ACC112 (cell line): ENCODE results near the gene HS1BP3.

Source experiments
- H2AFZ ChIP-seq: fragments of 200-600 bp; sonication (generic); one replicate; pipeline ENCODE4 v1.6.0; 2017; ENCODE audit warnings: antibody characterized with exemption, low read length; ENCODE audit not compliant: unreplicated experiment
- H3K27ac ChIP-seq: fragments of 200-600 bp; sonication (generic); 2 replicates; pipeline ENCODE4 v1.5.1; 2014; ENCODE audit warnings: low read depth, mild to moderate bottlenecking, antibody characterized with exemption, low read length, moderate library complexity
- H3K27me3 ChIP-seq: fragments of 200-600 bp; sonication (generic); 2 replicates; pipeline ENCODE4 v1.6.1; 2014; ENCODE audit warnings: mild to moderate bottlenecking, antibody characterized with exemption, low read length, moderate library complexity, mixed read lengths; ENCODE audit not compliant: insufficient read depth
- H3K36me3 ChIP-seq: fragments of 200-600 bp; sonication (generic); 2 replicates; pipeline ENCODE4 v1.6.1; 2016; ENCODE audit warnings: mild to moderate bottlenecking, antibody characterized with exemption, low read length, moderate library complexity, mixed read lengths; ENCODE audit not compliant: insufficient read depth
- H3K4me1 ChIP-seq: fragments of 200-600 bp; sonication (generic); one replicate; pipeline ENCODE4 v1.6.1; 2016; ENCODE audit warnings: low read length, mixed read lengths; ENCODE audit not compliant: insufficient read depth, unreplicated experiment, control insufficient read depth
- H3K4me3 ChIP-seq: fragments of 200-600 bp; sonication (generic); 2 replicates; pipeline ENCODE4 v1.5.1; 2014; ENCODE audit warnings: mild to moderate bottlenecking, low read depth, low read length
- H3K79me2 ChIP-seq: fragments of 200-600 bp; sonication (generic); one replicate; pipeline ENCODE4 v1.6.0; 2016; ENCODE audit warnings: low read length; ENCODE audit not compliant: control insufficient read depth, unreplicated experiment, insufficient read depth

HS1BP3 gene

DNA sequence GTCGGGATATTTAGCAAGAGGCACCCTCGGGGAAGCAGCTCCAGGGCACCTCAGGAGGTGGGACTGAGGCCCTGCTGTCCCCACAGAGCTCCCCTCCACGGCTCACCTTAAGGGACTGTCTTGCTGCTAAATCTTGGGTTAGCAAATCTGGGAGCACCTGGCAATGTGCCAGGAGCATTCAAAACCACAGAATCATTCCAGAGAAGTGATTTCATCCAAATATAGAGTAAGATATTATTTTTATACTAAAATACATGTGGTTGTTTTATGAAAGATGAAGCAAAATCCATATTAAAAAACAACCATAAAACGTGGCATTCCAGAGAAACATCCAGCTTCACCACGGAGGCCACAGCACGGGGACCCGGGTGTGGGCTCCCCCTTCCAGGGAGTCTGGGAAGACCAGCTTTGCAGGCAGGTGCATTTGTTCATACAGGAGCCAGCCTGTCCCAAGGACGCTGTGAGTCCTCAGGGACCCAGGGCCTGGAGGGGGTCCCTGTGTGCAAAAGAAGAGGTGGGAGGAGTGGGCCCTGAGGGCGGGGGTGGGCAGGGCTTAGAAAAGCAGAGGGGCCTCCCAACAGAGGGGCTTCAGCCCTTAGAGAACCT lies 16.3 kb downstream of the HS1BP3 start:
- Histone ChIP-seq H3K27me3 (no peaks in the 10 kb centered on the region), H3K4me3 (no peak overlapping the region), H3K27ac (no peak overlapping the region), H3K36me3 (peaks cover 6% of the 10 kb centered on the region; the same call in 1 of the 2 replicates), H3K79me2 (no peaks in the 10 kb centered on the region), H3K4me1 (peaks cover 16% of the 10 kb centered on the region), H2AFZ (no peak overlapping the region)

DNA sequence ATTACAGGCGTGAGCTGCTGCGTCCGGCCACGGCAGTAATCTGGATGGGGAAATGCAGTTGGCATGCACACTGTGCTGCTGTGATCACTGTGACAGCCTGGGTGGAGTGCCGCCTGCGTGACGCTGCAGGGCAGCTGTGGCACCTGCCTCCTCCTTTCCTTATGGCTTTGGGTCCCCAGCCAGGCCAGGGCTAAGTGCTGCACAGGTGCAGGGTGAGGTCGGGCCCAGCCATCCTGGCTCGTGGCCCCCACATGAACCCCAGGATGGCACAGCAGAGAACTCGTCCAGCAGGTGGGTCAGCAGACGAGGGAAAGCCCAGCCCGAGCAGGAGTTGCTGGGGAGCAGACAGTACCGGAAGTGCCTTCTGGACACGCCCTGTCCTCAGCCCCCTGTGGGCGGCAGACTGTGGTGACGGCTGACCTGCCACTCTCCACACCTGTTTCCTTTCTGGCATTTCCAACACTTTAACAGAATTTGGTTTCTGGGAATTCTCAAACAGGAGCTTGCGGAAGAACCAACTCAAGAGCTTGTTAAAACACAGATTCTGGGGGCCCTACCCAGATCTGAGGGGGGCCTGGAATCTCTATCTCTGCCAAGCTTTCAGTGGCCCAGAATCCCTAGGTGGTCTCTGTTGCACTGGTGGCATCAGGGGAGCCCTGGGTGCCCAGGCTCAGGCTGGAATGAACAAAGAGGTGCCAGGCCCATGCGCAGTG lies 16.9 kb downstream of the HS1BP3 start:
- Histone ChIP-seq H3K79me2 (no peaks in the 10 kb centered on the region), H2AFZ (no peak overlapping the region), H3K27ac (no peak overlapping the region), H3K4me3 (no peak overlapping the region), H3K36me3 (peaks cover 2% of the 10 kb centered on the region; the same call in 1 of the 2 replicates), H3K4me1 (peaks cover 16% of the 10 kb centered on the region), H3K27me3 (no peaks in the 10 kb centered on the region)

DNA sequence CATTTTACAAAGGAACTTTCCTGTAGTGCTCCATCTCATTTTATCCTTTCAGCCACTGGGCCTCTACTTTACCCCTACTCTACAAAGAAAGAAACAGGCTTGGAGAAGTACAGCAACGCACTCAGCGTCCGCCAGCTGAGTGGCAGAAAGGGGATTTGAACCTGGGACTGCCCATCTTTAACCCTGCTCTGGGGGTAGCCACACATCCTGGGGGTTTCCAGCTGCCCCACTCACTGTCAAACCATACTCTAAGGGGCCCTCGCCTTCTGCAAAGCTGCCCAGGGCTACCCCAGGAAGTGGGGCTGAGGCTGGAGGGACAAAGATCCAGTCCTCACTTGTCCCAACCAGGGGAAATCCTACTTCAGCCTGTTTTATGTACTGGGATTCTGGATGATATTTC lies 17.9 kb downstream of the HS1BP3 start:
- peaks cover 2% of the 10 kb centered on the region; the same call in 1 of the 2 replicates for H3K36me3 ChIP-seq
- no peaks in the 10 kb centered on the region for H3K27me3 ChIP-seq
- peaks cover 16% of the 10 kb centered on the region for H3K4me1 ChIP-seq
- H3K4me3 ChIP-seq = no peak overlapping the region
- no peak overlapping the region for H3K27ac ChIP-seq
- no peak overlapping the region for H2AFZ ChIP-seq
- no peaks in the 10 kb centered on the region for H3K79me2 ChIP-seq

DNA sequence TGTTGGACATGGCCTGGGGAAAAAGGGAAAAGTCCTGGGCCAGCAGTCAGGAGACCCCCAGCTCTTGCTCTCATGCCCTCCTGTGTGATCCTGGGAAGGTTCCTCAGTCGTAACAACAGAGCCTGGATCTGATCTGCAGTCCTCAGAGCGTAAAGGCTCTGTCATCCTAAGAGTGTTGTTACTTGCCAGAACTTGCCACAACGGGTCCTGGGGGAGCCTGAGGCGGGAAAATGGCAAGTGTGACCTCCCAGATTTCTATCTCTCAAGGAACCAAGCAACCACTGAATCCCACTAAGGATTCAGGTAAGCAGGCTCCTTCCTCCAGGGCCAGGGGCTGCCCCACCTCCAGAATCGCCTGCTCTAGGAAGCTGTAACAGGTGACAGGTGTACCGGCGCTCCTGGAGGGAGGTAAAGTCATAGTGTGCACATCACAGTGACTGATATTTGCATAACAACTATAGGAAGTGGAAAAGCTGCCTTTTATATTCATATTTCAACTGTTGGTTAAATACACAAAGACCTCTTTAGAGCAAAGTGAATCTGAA lies 18.4 kb downstream of the HS1BP3 start:
- Histone ChIP-seq H3K4me1 (peaks cover 16% of the 10 kb centered on the region), H2AFZ (no peak overlapping the region), H3K36me3 (peaks cover 2% of the 10 kb centered on the region; the same call in 1 of the 2 replicates), H3K27ac (no peak overlapping the region), H3K4me3 (no peak overlapping the region), H3K27me3 (no peaks in the 10 kb centered on the region), H3K79me2 (no peaks in the 10 kb centered on the region)

DNA sequence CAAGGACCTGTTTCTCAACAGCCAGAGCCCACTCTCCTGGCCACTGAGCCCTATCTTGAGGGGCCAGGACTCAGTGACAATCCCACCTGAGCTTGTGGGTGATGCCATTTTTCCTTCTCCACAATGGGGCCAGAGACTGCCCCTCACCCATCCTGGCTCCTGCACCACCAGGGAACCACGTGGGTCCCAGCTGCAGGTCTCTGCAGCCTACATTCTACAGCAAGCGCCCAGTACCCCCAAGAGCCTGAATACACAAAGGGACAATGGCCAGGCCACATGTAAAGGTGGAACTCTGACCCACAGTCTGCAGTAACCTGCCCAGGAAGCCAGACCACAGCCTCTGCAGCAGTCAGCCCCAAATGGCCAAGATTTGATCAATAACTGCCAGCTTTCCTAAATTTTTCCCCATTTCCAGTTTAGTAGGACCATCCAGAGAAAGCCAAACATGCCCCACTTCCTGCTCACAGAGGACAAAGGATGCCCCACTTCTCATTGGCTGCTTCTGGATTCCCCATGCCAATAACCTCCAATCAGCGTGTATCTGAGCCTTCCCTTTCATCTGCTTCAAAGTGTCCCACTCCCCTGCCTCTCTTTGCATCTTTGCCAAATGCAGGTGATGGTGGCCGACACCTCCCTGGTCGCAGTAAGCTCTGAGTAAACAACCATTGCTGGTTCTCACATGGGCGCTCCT lies 19.1 kb downstream of the HS1BP3 start:
- no peak overlapping the region for H3K27ac ChIP-seq
- no peak overlapping the region for H3K4me3 ChIP-seq
- no peaks in the 10 kb centered on the region for H3K79me2 ChIP-seq
- H3K27me3 ChIP-seq = no peaks in the 10 kb centered on the region
- H3K36me3 ChIP-seq = peaks cover 2% of the 10 kb centered on the region; the same call in 1 of the 2 replicates
- no peak overlapping the region for H2AFZ ChIP-seq
- H3K4me1 ChIP-seq = peaks cover 16% of the 10 kb centered on the region

DNA sequence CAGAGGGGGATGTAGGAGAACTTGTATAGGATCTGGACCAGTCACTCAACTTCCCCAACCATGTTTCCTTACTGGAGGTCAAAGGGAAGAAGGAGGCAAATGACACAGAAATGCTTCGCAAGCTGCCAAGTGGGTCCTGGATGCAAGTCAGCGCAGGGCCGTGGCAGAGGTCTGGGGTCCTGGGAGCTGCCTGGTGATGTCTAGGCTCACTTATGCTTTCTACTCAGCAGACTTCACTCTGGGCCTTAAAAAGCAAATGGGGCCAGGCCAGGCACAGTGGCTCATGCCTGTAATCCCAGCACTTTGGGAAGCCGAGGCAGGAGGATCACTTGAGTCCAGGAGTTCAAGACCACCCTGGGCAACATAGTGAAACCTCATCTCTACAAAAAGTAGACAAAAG lies 19.9 kb downstream of the HS1BP3 start:
- Histone ChIP-seq H3K4me3 (no peak overlapping the region), H3K79me2 (no peaks in the 10 kb centered on the region), H2AFZ (no peak overlapping the region), H3K4me1 (peaks cover 16% of the 10 kb centered on the region), H3K27me3 (no peaks in the 10 kb centered on the region), H3K27ac (no peak overlapping the region), H3K36me3 (peaks cover 2% of the 10 kb centered on the region; the same call in 1 of the 2 replicates)

DNA sequence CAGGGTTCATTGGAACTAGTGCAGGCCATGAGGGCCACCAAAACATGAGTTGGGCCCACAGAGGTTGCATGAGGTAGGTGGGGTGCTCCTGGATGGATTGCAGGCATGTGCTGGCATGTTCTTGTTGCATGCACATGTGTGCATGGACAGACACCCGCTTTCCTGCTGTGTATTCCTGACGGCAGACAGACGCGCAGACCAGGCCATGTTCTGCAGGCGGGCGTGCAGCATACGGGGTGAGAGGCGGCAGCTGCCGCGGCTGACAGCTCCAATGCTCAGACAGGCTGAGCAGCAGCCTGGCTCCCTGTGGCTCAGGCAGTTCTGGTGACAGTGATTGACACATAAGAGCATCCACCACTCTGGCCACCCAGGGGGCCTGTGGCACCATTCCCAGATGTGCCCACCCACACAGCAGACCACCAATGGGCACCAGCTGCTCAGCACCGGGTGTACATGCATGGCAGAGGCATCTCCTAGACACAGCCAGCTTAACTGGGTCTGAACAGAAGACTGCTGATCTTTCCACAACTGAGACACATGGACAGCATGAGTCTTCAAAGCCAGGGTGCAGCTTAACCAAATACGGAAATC lies 21.2 kb downstream of the HS1BP3 start:
- H3K27ac ChIP-seq = no peak overlapping the region
- H3K36me3 ChIP-seq = no peaks in the 10 kb centered on the region
- H3K79me2 ChIP-seq = no peaks in the 10 kb centered on the region
- no peak overlapping the region for H3K4me3 ChIP-seq
- H3K27me3 ChIP-seq = no peaks in the 10 kb centered on the region
- H3K4me1 ChIP-seq = peaks cover 6% of the 10 kb centered on the region
- H2AFZ ChIP-seq = no peak overlapping the region

DNA sequence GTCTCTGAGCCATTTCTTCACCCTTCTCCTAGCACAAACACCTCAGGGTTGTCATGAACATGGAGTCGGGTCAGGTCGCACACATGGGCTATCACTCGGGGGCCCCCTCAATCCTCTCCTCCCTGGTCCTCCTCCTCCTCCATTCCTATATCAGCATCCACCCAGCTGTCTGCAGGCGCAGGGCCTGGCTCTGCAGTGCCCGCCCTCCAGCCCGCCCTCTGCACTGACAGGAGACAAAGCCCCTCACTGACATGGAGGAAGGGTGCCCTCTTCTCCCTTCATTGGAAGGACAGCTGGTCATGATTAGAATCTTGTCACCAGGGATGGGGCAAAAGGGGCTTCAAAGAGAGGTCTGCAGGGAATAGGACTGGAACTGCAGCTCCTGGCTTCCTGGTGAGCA lies 21.7 kb downstream of the HS1BP3 start:
- Histone ChIP-seq H3K4me3 (no peak overlapping the region), H2AFZ (no peak overlapping the region), H3K4me1 (peaks cover 2% of the 10 kb centered on the region), H3K27me3 (no peaks in the 10 kb centered on the region), H3K79me2 (no peaks in the 10 kb centered on the region), H3K36me3 (no peaks in the 10 kb centered on the region), H3K27ac (no peak overlapping the region)

DNA sequence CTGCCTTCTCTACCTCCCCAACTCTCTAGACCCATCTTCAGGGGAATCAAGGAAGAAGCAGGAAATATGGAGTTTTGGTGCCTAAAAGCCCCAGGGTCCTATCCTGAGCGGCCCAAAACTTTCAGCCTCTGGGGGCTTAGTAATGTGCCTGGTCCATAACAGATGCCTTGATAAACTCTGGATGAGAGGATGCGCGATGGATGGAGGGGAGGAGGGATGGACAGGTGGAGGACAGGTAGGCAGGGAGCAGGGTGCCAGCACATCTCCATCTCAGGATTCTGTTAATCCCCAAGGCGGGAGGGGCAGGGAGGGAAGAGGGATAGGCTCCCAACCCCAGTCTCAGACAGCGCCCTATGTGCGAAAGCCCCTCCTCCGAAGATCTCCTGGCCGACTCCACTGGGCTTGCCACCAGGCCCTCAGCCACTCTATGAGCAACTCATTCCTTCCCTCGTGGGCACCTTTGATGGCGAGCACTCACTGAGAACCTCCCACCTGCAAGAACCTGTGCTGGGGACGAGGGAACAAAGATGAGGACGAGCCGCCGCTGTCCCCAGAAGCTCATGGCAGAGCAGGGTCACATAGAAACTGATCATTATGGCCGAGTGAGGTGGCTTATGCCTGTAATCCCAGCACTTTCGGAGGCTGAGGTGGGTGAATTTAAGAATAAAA lies 23.1 kb downstream of the HS1BP3 start:
- Histone ChIP-seq H3K27me3 (no peaks in the 10 kb centered on the region), H2AFZ (no peak overlapping the region), H3K4me3 (no peak overlapping the region), H3K36me3 (no peaks in the 10 kb centered on the region), H3K27ac (no peak overlapping the region), H3K79me2 (no peaks in the 10 kb centered on the region), H3K4me1 (no peaks in the 10 kb centered on the region)
